HepG2 (cell line): ENCODE results near the gene INHBE. TPM values are rescaled to one million over a fixed set of nuclear protein-coding genes. Genes with fewer than 3 reads are reported as not detected.
A peak's percentile ranks its signal among the peaks of the same experiment; 100 is the strongest.

Experiments
- ATAC-seq: fragments of 200-7000 bp; cut with Tn5 transposase; 3 replicates; pipeline ENCODE4 v1.9.1; 2020; ENCODE audit warnings: mild to moderate bottlenecking, moderate library complexity
- BruUV-seq: library from RNA; stranded (reverse); fragments of 400-500 nt; replicated peaks from 2 replicates; lab custom pipeline; 2021; lab: Mats Ljungman, UMichigan
- CTCF ChIA-PET: fragments of 300-600 bp; formaldehyde crosslinking; extraction: SDS; loops from one replicate; lab custom pipeline; 2021; ENCODE audit warnings: low total read pairs, inconsistent platforms, low intra/inter-chr PET ratio; lab: Yijun Ruan, JAX
- POLR2A ChIA-PET: fragments of 350-600 bp; sonication (Branson Sonifier 250); formaldehyde crosslinking; loops from one replicate; lab custom pipeline; 2020; ENCODE audit warnings: antibody characterized with exemption, inconsistent platforms; lab: Yijun Ruan, JAX
- DNase-seq: peaks from one replicate; pipeline ENCODE4 v3.0.0-alpha.2; 2015; ENCODE audit warnings: low spot score
- FAIRE-seq: peaks from 3 replicates; lab custom pipeline; 2011; peaks lifted over from hg19 to GRCh38; lab: Jason Lieb, UNC
- H2AFZ ChIP-seq: one replicate; pipeline ENCODE4 v1.6.1; 2011; ENCODE audit warnings: low read length, inconsistent platforms
- H3K27ac ChIP-seq: fragments of 300-600 bp; 3 replicates; pipeline ENCODE4 v1.8.0; 2011; ENCODE audit warnings: mixed run types, mild to moderate bottlenecking, mixed read lengths, low read length, inconsistent platforms; ENCODE audit not compliant: insufficient read depth; ENCODE audit errors: extremely low read length
- H3K27me3 ChIP-seq, 2 experiments: fragments of 200-600 bp in 1 of 2; 2 replicates in 1 of 2; 3 replicates in 1 of 2; pipeline versions ENCODE4 v1.6.0 to v1.8.0; 2011; ENCODE audit warnings: low read length in 2 of 2, mild to moderate bottlenecking in 2 of 2, moderate library complexity in 2 of 2, inconsistent platforms in 1 of 2; ENCODE audit not compliant: insufficient read depth in 2 of 2, control insufficient read depth in 1 of 2
- H3K36me3 ChIP-seq, 2 experiments: fragments of 200-600 bp in 1 of 2; replicated peaks in 1 of 2; 2 replicates in 1 of 2; 3 replicates in 1 of 2; pipeline versions ENCODE4 v1.5.1 to v1.8.0; 2011; ENCODE audit warnings: low read length in 2 of 2, inconsistent platforms in 1 of 2; ENCODE audit not compliant: insufficient read depth in 2 of 2, control insufficient read depth in 1 of 2
- H3K4me1 ChIP-seq: 2 replicates; pipeline ENCODE4 v1.5.1; 2012; ENCODE audit warnings: low read length, inconsistent platforms; ENCODE audit not compliant: insufficient read depth
- H3K4me2 ChIP-seq: 2 replicates; pipeline ENCODE4 v1.6.0; 2011; ENCODE audit warnings: low read depth, low read length, inconsistent platforms
- H3K4me3 ChIP-seq, 3 experiments: fragments of 200-600 bp in 1 of 3; sonication (generic), shearing (Covaris generic) in 1 of 3; replicated peaks in 1 of 3; 2 replicates each; pipeline ENCODE4 v1.5.1; 2011 to 2016; ENCODE audit warnings: low read length in 3 of 3, inconsistent platforms in 2 of 3, low read depth in 2 of 3, mild to moderate bottlenecking in 2 of 3, control low read depth in 1 of 3, mixed read lengths in 1 of 3; ENCODE audit not compliant: insufficient read depth in 1 of 3
- H3K79me2 ChIP-seq: one replicate; pipeline ENCODE4 v1.6.1; 2011; ENCODE audit warnings: low read length, inconsistent platforms; ENCODE audit not compliant: insufficient read depth
- H3K9ac ChIP-seq: 2 replicates; pipeline ENCODE4 v1.6.0; 2011; ENCODE audit warnings: mild to moderate bottlenecking, low read depth, low read length, inconsistent platforms; ENCODE audit not compliant: insufficient read depth
- H3K9me3 ChIP-seq: 2 replicates; pipeline ENCODE4 v1.5.1; 2012; ENCODE audit warnings: mild to moderate bottlenecking, low read length
- H4K20me1 ChIP-seq: 2 replicates; pipeline ENCODE4 v1.6.0; 2011; ENCODE audit warnings: inconsistent platforms, mild to moderate bottlenecking, low read length, moderate library complexity; ENCODE audit not compliant: insufficient read depth
- CREB1 ChIP-seq, 2 experiments: fragments of 450-650 bp in 1 of 2; IDR thresholded peaks; 2 replicates each; pipeline ENCODE4 v1.6.1; 2016 to 2017; ENCODE audit warnings: control low read depth in 1 of 2, mild to moderate bottlenecking in 1 of 2, missing compliant biosample characterization in 1 of 2, missing genetic modification characterization in 1 of 2
- DNMT1 ChIP-seq: sonication (generic); formaldehyde crosslinking; IDR thresholded peaks from 2 replicates; pipeline ENCODE4 v1.5.1; 2020; ENCODE audit warnings: mild to moderate bottlenecking, missing genetic modification reagents
- KLF13 ChIP-seq: sonication (generic); formaldehyde crosslinking; IDR thresholded peaks from 2 replicates; pipeline ENCODE4 v1.4.0; 2020; ENCODE audit warnings: mild to moderate bottlenecking, missing genetic modification reagents
- MYNN ChIP-seq: sonication (generic); formaldehyde crosslinking; IDR thresholded peaks from 2 replicates; pipeline ENCODE4 v1.4.0; 2020; ENCODE audit warnings: mild to moderate bottlenecking, low read depth, missing genetic modification reagents
- PBX2 ChIP-seq: IDR thresholded peaks from 2 replicates; pipeline ENCODE4 v1.6.1; 2016; ENCODE audit warnings: control low read depth
- SNAPC2 ChIP-seq: sonication (generic); formaldehyde crosslinking; IDR thresholded peaks from 2 replicates; pipeline ENCODE4 v1.8.1; 2022; ENCODE audit warnings: mild to moderate bottlenecking, missing genetic modification reagents
- SOX5 ChIP-seq: IDR thresholded peaks from 2 replicates; pipeline ENCODE4 v1.6.1; 2016; ENCODE audit warnings: borderline replicate concordance
- TEF ChIP-seq: sonication (generic); formaldehyde crosslinking; IDR thresholded peaks from 2 replicates; pipeline ENCODE4 v1.5.0; 2020; ENCODE audit warnings: missing genetic modification reagents
- THAP7 ChIP-seq: sonication (generic); formaldehyde crosslinking; IDR thresholded peaks from 2 replicates; pipeline ENCODE4 v1.8.1; 2023; ENCODE audit warnings: mild to moderate bottlenecking, missing genetic modification reagents
- TSC22D2 ChIP-seq: sonication (generic); formaldehyde crosslinking; IDR thresholded peaks from 2 replicates; pipeline ENCODE4 v1.5.1; 2020; ENCODE audit warnings: missing genetic modification reagents, mild to moderate bottlenecking, borderline replicate concordance
- USF2 ChIP-seq, 2 experiments: sonication (generic) in 1 of 2; formaldehyde crosslinking in 1 of 2; IDR thresholded peaks; 2 replicates each; pipeline versions ENCODE4 v1.5.1 to v1.6.1; 2011 to 2020; ENCODE audit warnings: borderline replicate concordance in 1 of 2, low read depth in 1 of 2, low read length in 1 of 2, mild to moderate bottlenecking in 1 of 2, missing genetic modification reagents in 1 of 2, moderate library complexity in 1 of 2
- ZMYM4 ChIP-seq: sonication (generic); formaldehyde crosslinking; IDR thresholded peaks from 2 replicates; pipeline ENCODE4 v1.8.1; 2023; ENCODE audit warnings: mild to moderate bottlenecking, missing genetic modification reagents
- ZNF3 ChIP-seq: IDR thresholded peaks from 2 replicates; pipeline ENCODE4 v1.7.0; 2017; ENCODE audit warnings: inconsistent platforms
- ZSCAN31 ChIP-seq: sonication (generic); formaldehyde crosslinking; IDR thresholded peaks from 2 replicates; pipeline ENCODE4 v1.5.0; 2020; ENCODE audit warnings: low read depth, mild to moderate bottlenecking, missing genetic modification reagents
- WGBS: methylation state at CpG from one replicate; pipeline ENCODE4 v1.1.6; 2017; ENCODE audit warnings: low lambda C conversion rate; 5-methylcytosine and 5-hydroxymethylcytosine counted together
- in situ Hi-C: cut with HindIII; loops from 2 replicates; pipeline ENCODE4 v1.10.0; 2017; ENCODE audit warnings: low pct_unique_long_range_greater_than_20kb; ENCODE audit not compliant: extremely low pct_ligation_motif_present
- intact Hi-C: fragments of 100-400 bp; cut with micrococcal nuclease; formaldehyde crosslinking; loops from one replicate; pipeline ENCODE4 v1.10.0; 2022; ENCODE audit not compliant: unreplicated experiment
- polyA plus RNA-seq, 8 experiments: library from polyadenylated mRNA; depleted of rRNA in 3 of 8; stranded (reverse) in 7 of 8; unstranded in 1 of 8; fragments of >200 nt; fragmentation: Illumina TruSeq in 4 of 8; extraction: Trizol in 4 of 8; gene quantifications; 2 replicates each; pipeline versions ENCODE4 v1.2.1 to v1.2.3, GENCODE V29; 2011 to 2016; ENCODE audit warnings: low read depth in 4 of 8, missing spikeins in 1 of 8, mixed read lengths in 1 of 8; ENCODE audit not compliant: insufficient read depth in 1 of 8
- total RNA-seq, 5 experiments: library from RNA; depleted of rRNA; stranded (reverse); fragments of >200 nt; fragmentation: Illumina TruSeq; extraction: Trizol; gene quantifications; 2 replicates each; pipeline ENCODE4 v1.2.3, GENCODE V29; 2016; ENCODE audit warnings: low read depth in 1 of 5

Gene INHBE
- total and polyA plus RNA-seq, 2 of the 13 experiments (the other 11 are each of a cell fraction or from before 2014, with no cell fraction given) = 17.0 to 32.0 TPM

GRCh38 chr12:57452937-57453509 lies 2.1 kb upstream of the INHBE start (continued):
- TF ChIP-seq THAP7 (CRISPR knock-in tag) = peak; percentile 36; the same call in 1 of the 2 replicates

- Histone ChIP-seq H3K36me3 (no peaks in the 10 kb centered on the region), H3K9me3 (no peaks in the 10 kb centered on the region), H4K20me1 (no peaks in the 10 kb centered on the region), H3K4me2 (peak overlapping the region; percentile 99; the same call in 1 of the 2 replicates), H3K4me1 (peaks cover 91% of the 10 kb centered on the region), H2AFZ (no peak overlapping the region), H3K79me2 (peaks cover 15% of the 10 kb centered on the region), H3K27ac (peak overlapping the region; percentile 98), H3K9ac (no peak overlapping the region), H3K27me3 (no peaks in the 10 kb centered on the region; a peak in 1 of 5 replicates), H3K4me3 (peak overlapping the region in 1 of 3 experiments; percentile 83; a peak in 2 of 6 replicates)
- TSS peak; percentile 44 for BruUV-seq
- TF ChIP-seq ZNF3 (CRISPR knock-in tag) = 0 out of 2 replicates have a peak, but pooled peaks have one; percentile 14
- TF ChIP-seq SOX5 (CRISPR knock-in tag) = no peak
- TF ChIP-seq PBX2 (CRISPR knock-in tag) = 0 out of 2 replicates have a peak, but pooled peaks have one; percentile 37
- 0 out of 2 replicates have a peak, but pooled peaks have one; percentile 26 for TF ChIP-seq SNAPC2 (CRISPR knock-in tag)
- 0 out of 2 replicates have a peak, but pooled peaks have one; percentile 15 for TF ChIP-seq MYNN (CRISPR knock-in tag)
- TF ChIP-seq CREB1 (IDR thresholded peaks at IDR 0.05) = no peak
- TF ChIP-seq CREB1 (CRISPR knock-in tag; IDR thresholded peaks at IDR 0.05) = peak; percentile 29; the same call in 1 of the 2 replicates
- TF ChIP-seq ZSCAN31 (CRISPR knock-in tag) = 0 out of 2 replicates have a peak, but pooled peaks have one; percentile 31
- no peak for TF ChIP-seq ZMYM4 (CRISPR knock-in tag)
- 0 out of 2 replicates have a peak, but pooled peaks have one; percentile 37 for TF ChIP-seq DNMT1 (CRISPR knock-in tag)
- no peak for TF ChIP-seq KLF13 (CRISPR knock-in tag)
- peak; percentile 12; the same call in 1 of the 2 replicates for TF ChIP-seq TSC22D2 (CRISPR knock-in tag)
- TF ChIP-seq TEF (CRISPR knock-in tag) = no peak
- TF ChIP-seq USF2 (IDR thresholded peaks at IDR 0.05; ENCODE audit: low read depth, low read length) = no peak
- TF ChIP-seq USF2 (CRISPR knock-in tag; IDR thresholded peaks at IDR 0.05; ENCODE audit: borderline replicate concordance) = 0 out of 2 replicates have a peak, but pooled peaks have one; percentile 19
- ATAC-seq (no peak), FAIRE-seq (no peak), DNase-seq (no peak)
- ChIA-PET CTCF (interaction anchor here (0.8 to 6.1 kb wide), 2 partner anchors 147 to 190 kb away, joined by 3 to 66 read pairs; no protein-coding TSS in a partner anchor), POLR2A (interaction anchor here (1.2 to 6.4 kb wide), 7 partner anchors 20 to 326 kb away, joined by 5 to 99 read pairs (median 19); partner anchors contain the start of genes DDIT3, INHBC, LRP1 and SHMT2)
- in situ Hi-C loops (loop anchor here (5.0 kb wide), 1 partner anchor 147 kb away; no protein-coding TSS in a partner anchor), intact Hi-C loops (loop anchor here (5.0 to 10.0 kb wide), 2 partner anchors 192 to 699 kb away; partner anchors contain the start of gene PRIM1)
- 88% methylated on average over 2 of the region's 2 CpGs for WGBS
Observed at GRCh38 chr12:57454213-57454565, 918 bp upstream of the INHBE start.
